ENCODE measurements around the gene MICU1.

The MICU1 gene

DNA sequence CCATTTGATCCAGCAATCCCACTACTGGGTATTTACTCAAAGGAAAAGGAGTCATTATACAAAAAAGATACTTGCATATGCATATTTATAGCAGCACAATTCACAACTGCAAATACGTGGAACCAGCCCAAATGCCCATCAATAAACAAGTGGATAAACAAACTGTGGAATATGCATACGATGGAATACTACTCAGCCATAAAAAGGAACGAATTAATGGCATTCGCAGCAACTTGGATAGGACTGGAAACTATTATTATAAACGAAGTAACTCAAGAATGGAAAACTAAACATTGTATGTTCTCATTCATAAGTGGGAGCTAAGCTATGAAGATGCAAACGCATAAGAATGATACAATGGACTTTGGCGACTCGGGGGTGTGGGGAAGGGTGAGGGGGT, 108.6 kb downstream of the MICU1 start:
- no peak overlapping the region for H3K27ac ChIP-seq (ENCODE audit: low read depth, low read length)
- H3K9me2 ChIP-seq (replicated peaks; ENCODE audit: insufficient read depth, low read length): no peaks in the 10 kb centered on the region
- H2AFZ ChIP-seq (ENCODE audit: low read depth, low read length, severe bottlenecking): no peak overlapping the region
- no peaks in the 10 kb centered on the region for H3K79me2 ChIP-seq (ENCODE audit: insufficient read depth, low read length)
- no peaks in the 10 kb centered on the region for H3K9me3 ChIP-seq (ENCODE audit: insufficient read depth, low read length)
- no peak overlapping the region for H3K4me3 ChIP-seq (ENCODE audit: insufficient read depth, low read length, poor library complexity, severe bottlenecking)
- no peaks in the 10 kb centered on the region for H3K27me3 ChIP-seq (ENCODE audit: low read length)
- H3K4me2 ChIP-seq (ENCODE audit: low read depth, low read length, poor library complexity, severe bottlenecking): no peak overlapping the region
- no peaks in the 10 kb centered on the region for H3F3A ChIP-seq (ENCODE audit: insufficient read depth)
- TF ChIP-seq, protein P1, sequence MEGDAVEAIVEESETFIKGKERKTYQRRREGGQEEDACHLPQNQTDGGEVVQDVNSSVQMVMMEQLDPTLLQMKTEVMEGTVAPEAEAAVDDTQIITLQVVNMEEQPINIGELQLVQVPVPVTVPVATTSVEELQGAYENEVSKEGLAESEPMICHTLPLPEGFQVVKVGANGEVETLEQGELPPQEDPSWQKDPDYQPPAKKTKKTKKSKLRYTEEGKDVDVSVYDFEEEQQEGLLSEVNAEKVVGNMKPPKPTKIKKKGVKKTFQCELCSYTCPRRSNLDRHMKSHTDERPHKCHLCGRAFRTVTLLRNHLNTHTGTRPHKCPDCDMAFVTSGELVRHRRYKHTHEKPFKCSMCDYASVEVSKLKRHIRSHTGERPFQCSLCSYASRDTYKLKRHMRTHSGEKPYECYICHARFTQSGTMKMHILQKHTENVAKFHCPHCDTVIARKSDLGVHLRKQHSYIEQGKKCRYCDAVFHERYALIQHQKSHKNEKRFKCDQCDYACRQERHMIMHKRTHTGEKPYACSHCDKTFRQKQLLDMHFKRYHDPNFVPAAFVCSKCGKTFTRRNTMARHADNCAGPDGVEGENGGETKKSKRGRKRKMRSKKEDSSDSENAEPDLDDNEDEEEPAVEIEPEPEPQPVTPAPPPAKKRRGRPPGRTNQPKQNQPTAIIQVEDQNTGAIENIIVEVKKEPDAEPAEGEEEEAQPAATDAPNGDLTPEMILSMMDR (IDR thresholded peaks at IDR 0.05; ENCODE audit: insufficient read depth, low read length, poor library complexity, severe bottlenecking): no peak
- H3K36me3 ChIP-seq (ENCODE audit: low read length): no peaks in the 10 kb centered on the region; the same call in 1 of the 2 replicates
- no peak overlapping the region for H3K9ac ChIP-seq (ENCODE audit: low read length)
- H4K20me1 ChIP-seq (ENCODE audit: low read depth, low read length): no peaks in the 10 kb centered on the region

DNA sequence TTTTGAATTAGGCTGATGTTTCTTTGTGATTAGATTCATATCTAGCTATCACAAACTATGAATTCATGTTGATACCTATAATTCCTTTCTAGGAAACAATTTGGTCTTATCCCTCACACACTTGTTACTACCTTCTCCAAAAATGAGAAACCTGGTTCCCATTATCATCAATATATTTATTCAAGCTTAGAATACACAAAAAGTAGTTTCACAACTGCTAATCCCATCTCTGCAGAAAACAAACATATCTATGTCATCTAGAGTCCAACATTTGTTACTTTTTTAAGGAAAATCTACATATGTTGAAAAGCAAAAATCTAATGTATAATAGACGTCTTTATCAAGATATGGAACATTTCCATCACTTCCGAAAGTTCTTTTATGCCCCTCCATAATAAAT, 110.4 kb downstream of the MICU1 start:
- no peak for TF ChIP-seq EZH2phosphoT487 (conservative IDR thresholded peaks at IDR 0.05; ENCODE audit: low read length)
- TF ChIP-seq, protein P1 (IDR thresholded peaks at IDR 0.05; ENCODE audit: insufficient read depth, low read length, poor library complexity, severe bottlenecking): no peak
- Histone ChIP-seq H3K4me2 (ENCODE audit: low read depth, low read length, poor library complexity, severe bottlenecking) (no peak overlapping the region), H3K36me3 (ENCODE audit: low read length) (no peaks in the 10 kb centered on the region; the same call in 1 of the 2 replicates), H3K4me3 (ENCODE audit: insufficient read depth, low read length, poor library complexity, severe bottlenecking) (no peak overlapping the region), H3F3A (ENCODE audit: insufficient read depth) (no peaks in the 10 kb centered on the region), H4K20me1 (ENCODE audit: low read depth, low read length) (no peaks in the 10 kb centered on the region), H2AFZ (ENCODE audit: low read depth, low read length, severe bottlenecking) (no peak overlapping the region), H3K79me2 (ENCODE audit: insufficient read depth, low read length) (no peaks in the 10 kb centered on the region), H3K27ac (ENCODE audit: low read depth, low read length) (no peak overlapping the region), H3K9me2 (replicated peaks; ENCODE audit: insufficient read depth, low read length) (no peaks in the 10 kb centered on the region), H3K9me3 (ENCODE audit: insufficient read depth, low read length) (no peaks in the 10 kb centered on the region), H3K27me3 (ENCODE audit: low read length) (no peaks in the 10 kb centered on the region), H3K9ac (ENCODE audit: low read length) (no peak overlapping the region)

DNA sequence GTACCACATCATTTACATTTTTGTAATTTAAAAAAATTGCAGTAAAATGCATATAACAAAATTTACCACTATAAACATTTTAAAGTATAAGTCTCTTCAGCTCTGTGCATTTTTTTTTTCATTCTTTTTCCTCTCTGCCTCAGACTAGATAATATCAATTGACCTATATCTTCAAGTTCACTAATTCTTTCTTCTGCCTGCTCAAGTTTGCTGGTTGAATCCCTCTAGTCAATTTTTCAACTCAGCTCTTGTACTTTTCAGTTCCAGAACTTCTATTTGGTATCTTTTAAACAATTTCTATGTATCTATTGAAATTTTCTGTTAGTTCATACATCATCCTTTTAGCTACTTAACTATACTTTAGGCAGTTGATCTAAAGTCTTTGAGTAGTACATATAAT, 112.0 kb downstream of the MICU1 start:
- no peaks in the 10 kb centered on the region for H3K9me2 ChIP-seq (replicated peaks; ENCODE audit: insufficient read depth, low read length)
- H2AFZ ChIP-seq (ENCODE audit: low read depth, low read length, severe bottlenecking): no peak overlapping the region
- H3K27me3 ChIP-seq (ENCODE audit: low read length): no peaks in the 10 kb centered on the region
- no peak overlapping the region for H3K4me2 ChIP-seq (ENCODE audit: low read depth, low read length, poor library complexity, severe bottlenecking)
- no peaks in the 10 kb centered on the region for H3K9me3 ChIP-seq (ENCODE audit: insufficient read depth, low read length)
- no peaks in the 10 kb centered on the region for H3K79me2 ChIP-seq (ENCODE audit: insufficient read depth, low read length)
- TF ChIP-seq EZH2phosphoT487 (conservative IDR thresholded peaks at IDR 0.05; ENCODE audit: low read length): no peak
- TF ChIP-seq, protein P1 (IDR thresholded peaks at IDR 0.05; ENCODE audit: insufficient read depth, low read length, poor library complexity, severe bottlenecking): no peak
- no peak overlapping the region for H3K27ac ChIP-seq (ENCODE audit: low read depth, low read length)
- H3K4me3 ChIP-seq (ENCODE audit: insufficient read depth, low read length, poor library complexity, severe bottlenecking): no peak overlapping the region
- H4K20me1 ChIP-seq (ENCODE audit: low read depth, low read length): no peaks in the 10 kb centered on the region
- no peaks in the 10 kb centered on the region; the same call in 1 of the 2 replicates for H3K36me3 ChIP-seq (ENCODE audit: low read length)
- no peaks in the 10 kb centered on the region for H3F3A ChIP-seq (ENCODE audit: insufficient read depth)
- H3K9ac ChIP-seq (ENCODE audit: low read length): no peak overlapping the region

Data from SU-DHL-6 (cell line).